Measurements from ENCODE around the gene NDUFS2.
A peak's percentile ranks its signal among the peaks of the same experiment; 100 is the strongest.

DNA sequence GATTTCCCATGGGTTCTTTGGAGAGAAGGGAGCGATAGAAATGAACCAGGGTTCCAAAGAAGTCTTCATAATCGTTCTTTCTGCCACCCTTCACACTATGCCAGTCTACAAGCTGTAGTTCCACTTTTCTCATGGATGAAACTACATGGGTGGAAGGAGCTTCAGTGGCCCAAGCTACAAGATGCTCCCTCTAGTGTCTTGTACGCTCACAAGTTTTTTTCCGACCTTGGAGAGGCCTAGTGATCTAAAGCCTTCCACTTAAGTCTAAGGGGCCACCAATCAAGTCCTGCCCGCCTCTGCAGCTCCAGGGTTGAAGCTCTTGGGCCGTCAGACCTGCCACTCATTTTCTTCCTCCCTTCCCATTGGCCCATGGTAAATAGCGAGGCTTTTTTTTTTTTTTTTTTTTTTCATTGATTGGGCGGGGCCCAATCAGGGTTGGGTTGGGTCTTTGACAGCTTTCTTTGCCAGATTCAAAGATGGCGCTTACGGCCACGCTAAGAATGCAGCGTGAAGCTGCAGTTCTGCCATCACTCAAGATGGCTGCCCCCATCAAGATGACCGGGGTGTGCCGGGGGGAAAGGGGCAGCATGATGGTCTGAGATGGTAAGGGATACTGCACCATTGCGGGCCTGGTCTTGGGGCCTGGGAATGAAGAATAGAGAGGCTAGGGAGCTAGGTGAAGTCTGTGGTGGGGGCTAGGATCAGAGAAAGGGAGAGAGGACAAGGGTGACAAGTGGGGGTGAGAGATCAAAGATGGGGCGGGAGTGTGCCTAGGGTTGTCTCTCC is 23.6 kb downstream of the NDUFS2 start, which contains the start of gene TOMM40L:
- no peak for TF ChIP-seq EZH2 (IDR thresholded peaks at IDR 0.05; ENCODE audit: borderline replicate concordance, insufficient read depth, low read depth, low read length, poor library complexity, severe bottlenecking)
- TF ChIP-seq, protein P1, sequence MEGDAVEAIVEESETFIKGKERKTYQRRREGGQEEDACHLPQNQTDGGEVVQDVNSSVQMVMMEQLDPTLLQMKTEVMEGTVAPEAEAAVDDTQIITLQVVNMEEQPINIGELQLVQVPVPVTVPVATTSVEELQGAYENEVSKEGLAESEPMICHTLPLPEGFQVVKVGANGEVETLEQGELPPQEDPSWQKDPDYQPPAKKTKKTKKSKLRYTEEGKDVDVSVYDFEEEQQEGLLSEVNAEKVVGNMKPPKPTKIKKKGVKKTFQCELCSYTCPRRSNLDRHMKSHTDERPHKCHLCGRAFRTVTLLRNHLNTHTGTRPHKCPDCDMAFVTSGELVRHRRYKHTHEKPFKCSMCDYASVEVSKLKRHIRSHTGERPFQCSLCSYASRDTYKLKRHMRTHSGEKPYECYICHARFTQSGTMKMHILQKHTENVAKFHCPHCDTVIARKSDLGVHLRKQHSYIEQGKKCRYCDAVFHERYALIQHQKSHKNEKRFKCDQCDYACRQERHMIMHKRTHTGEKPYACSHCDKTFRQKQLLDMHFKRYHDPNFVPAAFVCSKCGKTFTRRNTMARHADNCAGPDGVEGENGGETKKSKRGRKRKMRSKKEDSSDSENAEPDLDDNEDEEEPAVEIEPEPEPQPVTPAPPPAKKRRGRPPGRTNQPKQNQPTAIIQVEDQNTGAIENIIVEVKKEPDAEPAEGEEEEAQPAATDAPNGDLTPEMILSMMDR (IDR thresholded peaks at IDR 0.05): peak; percentile 56

All from B cell (primary cell).